ENCODE results near the gene SUPT5H.
"Not testable (repeated sequence)": the region's sequence is repeated elsewhere in the genome, so short reads cannot be mapped to it uniquely, and the experiment has no call there.

The SUPT5H gene

GRCh38 chr19:39469036-39469435, 23.7 kb downstream of the SUPT5H start:
- DNase-seq, result no peak

- no peak for DNase-seq
These were observed 24.2 kb downstream of the SUPT5H start for GRCh38 chr19:39469567-39469966.

- DNase-seq, result no peak
These were observed 25.4 kb downstream of the SUPT5H start for GRCh38 chr19:39470724-39471339.

GRCh38 chr19:39471756-39472536, 26.6 kb downstream of the SUPT5H start:
- DNase-seq, result no peak

GRCh38 chr19:39472746-39473442, 27.5 kb downstream of the SUPT5H start:
- no peak for DNase-seq

- no peak for DNase-seq
These were observed 28.1 kb downstream of the SUPT5H start for GRCh38 chr19:39473443-39473960.

- no peak for DNase-seq
These were observed 28.8 kb downstream of the SUPT5H start for GRCh38 chr19:39474139-39474620.

- no peak for DNase-seq
These were observed 30.4 kb downstream of the SUPT5H start for GRCh38 chr19:39475748-39476147.

GRCh38 chr19:39479319-39479801, 34.0 kb downstream of the SUPT5H start:
- not testable (repeated sequence) for DNase-seq

- DNase-seq, result no peak
These were observed 34.5 kb downstream of the SUPT5H start for GRCh38 chr19:39479916-39480315.

- peak; percentile 93 for DNase-seq
These were observed 35.2 kb downstream of the SUPT5H start, which contains the start of gene TIMM50 for GRCh38 chr19:39480337-39481228. Gene TIMM50 (plus strand): TSS chr19:39480838. CDS start chr19:39480854, 16 bp downstream.

- no peak for DNase-seq
These were observed 35.8 kb downstream of the SUPT5H start for GRCh38 chr19:39481229-39481545.

- no peak for DNase-seq
These were observed 36.3 kb downstream of the SUPT5H start for GRCh38 chr19:39481676-39482075.

GRCh38 chr19:39483141-39483540, 37.8 kb downstream of the SUPT5H start:
- no peak for DNase-seq

- DNase-seq, result no peak
These were observed 44.4 kb downstream of the SUPT5H start for GRCh38 chr19:39489756-39490155.

GRCh38 chr19:39492225-39492624, 46.8 kb downstream of the SUPT5H start:
- no peak for DNase-seq

- DNase-seq, result no peak
These were observed 47.4 kb downstream of the SUPT5H start for GRCh38 chr19:39492788-39493187.

GRCh38 chr19:39494661-39495060, 49.3 kb downstream of the SUPT5H start:
- no peak for DNase-seq

- DNase-seq, result no peak
These were observed 50.7 kb downstream of the SUPT5H start for GRCh38 chr19:39496063-39496462.

GRCh38 chr19:39497701-39497995, 52.3 kb downstream of the SUPT5H start:
- DNase-seq, result peak; percentile 53

GRCh38 chr19:39497996-39498797, 52.8 kb downstream of the SUPT5H start:
- DNase-seq, result no peak

Data from DMS 273 treated with DMSO at 0.1 percent for 48 hours (cell line).